ENCODE data around the gene S100A12.

- no peak for TF ChIP-seq CTCF (IDR thresholded peaks at IDR 0.05)
- TF ChIP-seq POLR2A (IDR thresholded peaks at IDR 0.05): no peak
- no peak for TF ChIP-seq EP300 (IDR thresholded peaks at IDR 0.05)
Measured at GRCh38 chr1:153353226-153353947, 22.0 kb downstream of the S100A12 start.
